Stomach (tissue), 4 donors: ENCODE results near the gene PCNT.

Experiments used
- POLR2A ChIP-seq, 4 donors: fragments of 450-650 bp; IDR thresholded peaks; one replicate each; pipeline ENCODE4 v1.6.1; 2016; ENCODE audit warnings: antibody characterized with exemption in 4 of 4, control low read depth in 2 of 4, mild to moderate bottlenecking in 1 of 4, moderate library complexity in 1 of 4
- POLR2AphosphoS5 ChIP-seq, 3 donors: sonication (generic); formaldehyde crosslinking; IDR thresholded peaks; one replicate each; pipeline ENCODE4 v1.6.1; 2016; ENCODE audit warnings: antibody characterized with exemption in 3 of 3
- TF ChIP-seq, protein P1 (sequence below), 7 experiments: fragments of 450-650 bp in 4 of 7; fragments of 200-600 bp in 3 of 7; sonication (generic) in 3 of 7; IDR thresholded peaks; one replicate each; pipeline ENCODE4 v1.5.1; 2016 to 2019; ENCODE audit warnings: antibody characterized with exemption in 7 of 7, control low read depth in 2 of 7, mild to moderate bottlenecking in 1 of 7

DNA sequence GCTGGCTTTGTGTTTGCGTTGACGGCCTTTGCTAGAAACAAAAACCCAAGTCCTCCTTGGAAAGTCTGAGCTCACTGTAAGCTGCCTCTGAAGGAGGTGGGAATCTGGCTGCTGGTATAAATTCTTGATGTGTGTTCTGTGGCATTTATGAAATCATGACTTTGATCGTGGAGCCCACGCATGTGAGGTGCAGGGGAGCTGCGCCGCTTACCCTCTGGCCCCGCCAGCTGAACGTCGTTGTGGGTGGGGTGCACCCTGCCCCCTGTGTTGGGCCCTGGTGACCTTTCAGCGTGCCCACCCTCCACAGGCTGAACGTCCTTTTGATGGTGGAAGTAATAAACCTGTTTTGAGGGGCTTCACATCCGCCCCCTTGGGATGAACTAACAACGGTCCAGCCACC lies 113.6 kb downstream of the PCNT start:
- TF ChIP-seq POLR2A (IDR thresholded peaks at IDR 0.05) (no peak), POLR2AphosphoS5 (IDR thresholded peaks at IDR 0.05) (no peak)
- TF ChIP-seq, protein P1, sequence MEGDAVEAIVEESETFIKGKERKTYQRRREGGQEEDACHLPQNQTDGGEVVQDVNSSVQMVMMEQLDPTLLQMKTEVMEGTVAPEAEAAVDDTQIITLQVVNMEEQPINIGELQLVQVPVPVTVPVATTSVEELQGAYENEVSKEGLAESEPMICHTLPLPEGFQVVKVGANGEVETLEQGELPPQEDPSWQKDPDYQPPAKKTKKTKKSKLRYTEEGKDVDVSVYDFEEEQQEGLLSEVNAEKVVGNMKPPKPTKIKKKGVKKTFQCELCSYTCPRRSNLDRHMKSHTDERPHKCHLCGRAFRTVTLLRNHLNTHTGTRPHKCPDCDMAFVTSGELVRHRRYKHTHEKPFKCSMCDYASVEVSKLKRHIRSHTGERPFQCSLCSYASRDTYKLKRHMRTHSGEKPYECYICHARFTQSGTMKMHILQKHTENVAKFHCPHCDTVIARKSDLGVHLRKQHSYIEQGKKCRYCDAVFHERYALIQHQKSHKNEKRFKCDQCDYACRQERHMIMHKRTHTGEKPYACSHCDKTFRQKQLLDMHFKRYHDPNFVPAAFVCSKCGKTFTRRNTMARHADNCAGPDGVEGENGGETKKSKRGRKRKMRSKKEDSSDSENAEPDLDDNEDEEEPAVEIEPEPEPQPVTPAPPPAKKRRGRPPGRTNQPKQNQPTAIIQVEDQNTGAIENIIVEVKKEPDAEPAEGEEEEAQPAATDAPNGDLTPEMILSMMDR (IDR thresholded peaks at IDR 0.05): no peak
